OCI-LY1 (cell line): ENCODE results near the gene TNFRSF1A.

Experiments
- H2AFZ ChIP-seq: fragments of 200-600 bp; sonication (generic), shearing (Covaris generic); 2 replicates; pipeline ENCODE4 v1.6.0; 2014; ENCODE audit warnings: antibody characterized with exemption, mild to moderate bottlenecking, low read length
- H3F3A ChIP-seq: fragments of 200-600 bp; sonication (generic), shearing (Covaris generic); 2 replicates; pipeline ENCODE4 v1.6.0; 2014; ENCODE audit warnings: mild to moderate bottlenecking, antibody characterized with exemption, low read length, moderate library complexity; ENCODE audit not compliant: insufficient read depth
- H3K27ac ChIP-seq: fragments of 200-600 bp; sonication (generic); 2 replicates; pipeline ENCODE4 v1.5.1; 2014; ENCODE audit warnings: low read length, mixed run types, mild to moderate bottlenecking, low read depth; ENCODE audit not compliant: poor library complexity, severe bottlenecking
- H3K27me3 ChIP-seq: fragments of 200-600 bp; sonication (generic); 2 replicates; pipeline ENCODE4 v1.6.0; 2014; ENCODE audit warnings: antibody characterized with exemption, mild to moderate bottlenecking, low read length, moderate library complexity; ENCODE audit not compliant: insufficient read depth
- H3K36me3 ChIP-seq: fragments of 200-600 bp; sonication (generic); 2 replicates; pipeline ENCODE4 v1.6.1; 2014; ENCODE audit warnings: mild to moderate bottlenecking, antibody characterized with exemption, low read length, moderate library complexity, mixed read lengths; ENCODE audit not compliant: insufficient read depth
- H3K4me1 ChIP-seq: fragments of 200-600 bp; sonication (generic); 2 replicates; pipeline ENCODE4 v1.5.1; 2014; ENCODE audit warnings: mild to moderate bottlenecking, low read length, moderate library complexity; ENCODE audit not compliant: insufficient read depth, severe bottlenecking
- H3K4me2 ChIP-seq: fragments of 200-600 bp; sonication (generic), shearing (Covaris generic); 2 replicates; pipeline ENCODE4 v1.6.1; 2014; ENCODE audit warnings: low read length
- H3K4me3 ChIP-seq: fragments of 200-600 bp; sonication (generic); 2 replicates; pipeline ENCODE4 v1.5.1; 2014; ENCODE audit warnings: low read length, low read depth, mild to moderate bottlenecking, mixed read lengths; ENCODE audit not compliant: poor library complexity, severe bottlenecking
- H3K79me2 ChIP-seq: fragments of 200-600 bp; shearing (Covaris generic); 2 replicates; pipeline ENCODE4 v1.6.1; 2016; ENCODE audit warnings: mixed run types, low read length, mixed read lengths; ENCODE audit not compliant: insufficient read depth
- H3K9ac ChIP-seq: fragments of 200-600 bp; sonication (generic), shearing (Covaris generic); 2 replicates; pipeline ENCODE4 v1.6.1; 2014; ENCODE audit warnings: mild to moderate bottlenecking, low read length, mixed read lengths
- H3K9me2 ChIP-seq: fragments of 200-600 bp; sonication (generic), shearing (Covaris generic); 2 replicates; pipeline ENCODE4 v1.6.1; 2014; ENCODE audit warnings: low read depth, mild to moderate bottlenecking, low read length, mixed read lengths
- H3K9me3 ChIP-seq: fragments of 200-600 bp; shearing (Covaris generic); 2 replicates; pipeline ENCODE4 v1.6.1; 2014; ENCODE audit warnings: low read length, mixed read lengths
- H4K20me1 ChIP-seq: fragments of 200-600 bp; sonication (generic), shearing (Covaris generic); 2 replicates; pipeline ENCODE4 v1.6.0; 2016; ENCODE audit warnings: mild to moderate bottlenecking, low read length; ENCODE audit not compliant: insufficient read depth
- CTCF ChIP-seq: fragments of 200-600 bp; sonication (generic), shearing (Covaris generic); IDR thresholded peaks from 2 replicates; pipeline ENCODE4 v1.5.1; 2017; ENCODE audit warnings: mild to moderate bottlenecking, antibody characterized with exemption, low read length, moderate library complexity, mixed read lengths
- EZH2 ChIP-seq: fragments of 200-600 bp; sonication (generic), shearing (Covaris generic); IDR thresholded peaks from 2 replicates; pipeline ENCODE4 v1.8.0; 2017; ENCODE audit warnings: borderline replicate concordance, mixed run types, mild to moderate bottlenecking, antibody characterized with exemption, low read length, moderate library complexity, mixed read lengths

Gene TNFRSF1A

DNA sequence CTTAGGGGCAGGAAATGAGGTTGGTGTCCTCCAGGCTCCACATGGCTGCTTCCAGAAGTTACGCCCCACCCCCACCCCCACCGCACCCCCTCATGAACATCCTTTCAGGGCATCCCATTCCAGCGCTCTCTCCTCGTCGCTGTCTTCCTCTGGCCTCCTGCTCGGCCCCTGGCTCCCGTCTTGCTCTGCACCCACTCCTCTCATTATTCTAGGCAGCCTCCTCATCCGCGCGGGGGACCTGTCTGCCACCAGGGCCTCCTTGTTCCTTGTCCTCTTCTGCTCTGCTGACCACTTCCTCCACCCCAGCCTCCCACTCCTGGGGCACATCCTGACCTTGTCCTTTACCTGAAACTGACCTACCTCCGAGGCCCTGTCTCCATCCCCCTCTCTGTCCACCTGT is 61.2 kb downstream of the TNFRSF1A start:
- peaks cover 14% of the 10 kb centered on the region for H3K4me1 ChIP-seq
- H3K4me3 ChIP-seq: no peak overlapping the region
- no peaks in the 10 kb centered on the region for H3K9me3 ChIP-seq
- no peaks in the 10 kb centered on the region for H4K20me1 ChIP-seq
- H3K27ac ChIP-seq: no peak overlapping the region
- H2AFZ ChIP-seq: no peak overlapping the region
- H3K9ac ChIP-seq: no peak overlapping the region
- H3F3A ChIP-seq: no peaks in the 10 kb centered on the region
- no peak overlapping the region for H3K4me2 ChIP-seq
- H3K9me2 ChIP-seq: no peaks in the 10 kb centered on the region
- no peaks in the 10 kb centered on the region for H3K36me3 ChIP-seq
- H3K79me2 ChIP-seq: no peaks in the 10 kb centered on the region
- H3K27me3 ChIP-seq: peaks cover 8% of the 10 kb centered on the region; the same call in 1 of the 2 replicates
- TF ChIP-seq EZH2: no peak
- TF ChIP-seq CTCF: no peak

DNA sequence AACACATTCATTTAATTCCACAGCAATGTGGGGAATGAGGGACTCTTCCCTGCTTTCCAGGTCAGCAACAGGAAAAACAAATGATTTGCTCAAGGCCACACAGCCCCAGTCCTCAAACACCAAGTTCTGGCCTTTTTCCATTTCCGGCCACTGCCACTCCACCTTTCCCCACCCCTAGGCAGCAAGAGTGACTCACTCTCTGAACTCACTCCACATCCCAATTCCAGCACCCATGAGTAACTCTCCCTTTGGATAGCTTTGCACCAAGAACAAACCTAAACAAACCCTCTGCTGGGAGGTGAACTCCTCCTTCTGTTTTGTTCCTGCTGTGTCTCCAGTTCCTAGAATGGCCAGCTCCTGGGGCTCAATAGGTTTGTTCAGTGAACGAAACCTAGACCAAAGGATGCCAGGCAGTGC is 61.8 kb downstream of the TNFRSF1A start:
- H3K27me3 ChIP-seq: peaks cover 8% of the 10 kb centered on the region; the same call in 1 of the 2 replicates
- no peak overlapping the region for H2AFZ ChIP-seq
- no peaks in the 10 kb centered on the region for H4K20me1 ChIP-seq
- TF ChIP-seq EZH2: no peak
- no peak for TF ChIP-seq CTCF
- H3K4me3 ChIP-seq: no peak overlapping the region
- H3K27ac ChIP-seq: no peak overlapping the region
- H3K36me3 ChIP-seq: no peaks in the 10 kb centered on the region
- no peaks in the 10 kb centered on the region for H3K79me2 ChIP-seq
- H3K4me2 ChIP-seq: no peak overlapping the region
- H3K4me1 ChIP-seq: peaks cover 14% of the 10 kb centered on the region
- no peaks in the 10 kb centered on the region for H3K9me3 ChIP-seq
- no peaks in the 10 kb centered on the region for H3F3A ChIP-seq
- H3K9me2 ChIP-seq: no peaks in the 10 kb centered on the region
- H3K9ac ChIP-seq: no peak overlapping the region

DNA sequence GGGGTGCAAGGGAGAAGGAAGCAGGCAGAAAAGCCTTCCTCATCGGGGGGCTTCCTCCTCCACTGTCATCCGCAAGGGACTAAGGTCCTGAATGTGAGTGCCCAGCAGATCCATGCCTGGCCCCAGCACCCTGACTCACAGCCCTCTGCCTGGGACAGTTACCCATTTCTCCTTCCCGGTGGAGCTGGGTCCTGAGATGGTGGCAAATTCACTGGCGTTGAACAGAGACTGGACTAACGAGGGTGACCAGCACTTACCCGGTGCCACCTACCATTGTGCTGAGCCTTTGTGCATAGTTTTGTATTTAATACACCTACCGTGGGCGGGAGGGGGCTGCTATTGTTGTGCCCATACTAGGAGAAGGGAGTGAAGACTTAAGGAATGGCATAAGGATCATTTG is 62.2 kb downstream of the TNFRSF1A start:
- Histone ChIP-seq H3K9me2 (no peaks in the 10 kb centered on the region), H3K27ac (no peak overlapping the region), H3K4me3 (no peak overlapping the region), H3K27me3 (peaks cover 8% of the 10 kb centered on the region; the same call in 1 of the 2 replicates), H4K20me1 (no peaks in the 10 kb centered on the region), H3F3A (no peaks in the 10 kb centered on the region), H3K9ac (no peak overlapping the region), H3K4me2 (no peak overlapping the region), H3K4me1 (peaks cover 14% of the 10 kb centered on the region), H3K36me3 (no peaks in the 10 kb centered on the region), H2AFZ (no peak overlapping the region), H3K9me3 (no peaks in the 10 kb centered on the region), H3K79me2 (no peaks in the 10 kb centered on the region)
- TF ChIP-seq CTCF (no peak), EZH2 (no peak)
